Liver (tissue), 9 donors: ENCODE data around the gene NEB. TPM values are rescaled to one million over a fixed set of nuclear protein-coding genes. Genes with fewer than 3 reads are reported as not detected.
A peak's percentile ranks its signal among the peaks of the same experiment; 100 is the strongest.

ENCODE experiments used
- DNase-seq: peaks from one replicate; pipeline ENCODE4 v3.0.0-alpha.2; 2017; ENCODE audit warnings: low spot score
- H3K27ac ChIP-seq, 2 donors: one replicate each; pipeline ENCODE4 v1.7.0; 2013; ENCODE audit warnings: inconsistent platforms in 2 of 2, low read length in 2 of 2, control low read depth in 1 of 2, low read depth in 1 of 2, mild to moderate bottlenecking in 1 of 2
- H3K27me3 ChIP-seq, 4 donors: one replicate each; pipeline versions ENCODE4 v1.6.1 to v1.7.0; 2013; ENCODE audit warnings: low read length in 3 of 4, inconsistent platforms in 1 of 4, mild to moderate bottlenecking in 1 of 4, moderate library complexity in 1 of 4; ENCODE audit not compliant: control insufficient read depth in 4 of 4, insufficient read depth in 4 of 4
- H3K36me3 ChIP-seq, 4 donors: one replicate each; pipeline versions ENCODE4 v1.6.1 to v1.7.0; 2013; ENCODE audit warnings: low read length in 3 of 4, mild to moderate bottlenecking in 3 of 4, low read depth in 1 of 4, moderate library complexity in 1 of 4; ENCODE audit not compliant: control insufficient read depth in 4 of 4, insufficient read depth in 3 of 4
- H3K4me1 ChIP-seq, 4 donors: one replicate each; pipeline versions ENCODE4 v1.6.1 to v1.7.0; 2013; ENCODE audit warnings: low read length in 3 of 4, mild to moderate bottlenecking in 3 of 4, moderate library complexity in 1 of 4; ENCODE audit not compliant: control insufficient read depth in 4 of 4, insufficient read depth in 4 of 4
- H3K4me3 ChIP-seq, 3 donors: one replicate each; pipeline versions ENCODE4 v1.6.1 to v1.7.0; 2013; ENCODE audit warnings: low read length in 3 of 3, control low read depth in 1 of 3, low read depth in 1 of 3, mild to moderate bottlenecking in 1 of 3
- H3K9ac ChIP-seq, 2 donors: one replicate each; pipeline ENCODE4 v1.7.0; 2013; ENCODE audit warnings: low read length in 2 of 2, mild to moderate bottlenecking in 2 of 2, moderate library complexity in 2 of 2, control low read depth in 1 of 2, low read depth in 1 of 2
- H3K9me3 ChIP-seq, 4 donors: one replicate each; pipeline versions ENCODE4 v1.6.1 to v1.7.0; 2013; ENCODE audit warnings: low read length in 3 of 4; ENCODE audit not compliant: control insufficient read depth in 4 of 4
- ATF3 ChIP-seq: IDR thresholded peaks from 2 replicates; pipeline ENCODE4 v1.6.1; 2016; ENCODE audit warnings: antibody characterized with exemption
- EGR1 ChIP-seq, 2 donors: IDR thresholded peaks; 2 replicates each; pipeline ENCODE4 v1.6.1; 2016 to 2018; ENCODE audit warnings: antibody characterized with exemption in 2 of 2, low read depth in 2 of 2
- FOXA1 ChIP-seq: IDR thresholded peaks from 2 replicates; pipeline ENCODE4 v1.6.1; 2016; ENCODE audit warnings: antibody characterized with exemption
- FOXA2 ChIP-seq: IDR thresholded peaks from 2 replicates; pipeline ENCODE4 v1.6.1; 2016; ENCODE audit warnings: antibody characterized with exemption
- HNF4A ChIP-seq, 2 donors: conservative IDR thresholded peaks; 2 replicates each; pipeline ENCODE4 v1.6.1; 2016; ENCODE audit warnings: antibody characterized with exemption in 2 of 2, mild to moderate bottlenecking in 2 of 2
- HNF4G ChIP-seq: IDR thresholded peaks from 2 replicates; pipeline ENCODE4 v1.6.1; 2016; ENCODE audit warnings: antibody characterized with exemption
- JUND ChIP-seq, 2 donors: IDR thresholded peaks; 2 replicates each; pipeline ENCODE4 v1.6.1; 2016; ENCODE audit warnings: antibody characterized with exemption in 2 of 2
- NR2F2 ChIP-seq: IDR thresholded peaks from 2 replicates; pipeline ENCODE4 v1.6.1; 2016; ENCODE audit warnings: antibody characterized with exemption
- RAD21 ChIP-seq, 2 donors: IDR thresholded peaks; 2 replicates each; pipeline ENCODE4 v1.6.1; 2016; ENCODE audit warnings: antibody characterized with exemption in 2 of 2, mild to moderate bottlenecking in 2 of 2
- RXRA ChIP-seq, 2 donors: IDR thresholded peaks; 2 replicates each; pipeline ENCODE4 v1.6.1; 2017 to 2018; ENCODE audit warnings: antibody characterized with exemption in 2 of 2, mild to moderate bottlenecking in 1 of 2
- SP1 ChIP-seq: IDR thresholded peaks from 2 replicates; pipeline ENCODE4 v1.6.1; 2018; ENCODE audit warnings: antibody characterized with exemption, mild to moderate bottlenecking
- TAF1 ChIP-seq: conservative IDR thresholded peaks from 2 replicates; pipeline ENCODE4 v1.6.1; 2016; ENCODE audit warnings: antibody characterized with exemption, mild to moderate bottlenecking
- YY1 ChIP-seq: IDR thresholded peaks from 2 replicates; pipeline ENCODE4 v1.6.1; 2016; ENCODE audit warnings: antibody characterized with exemption, mild to moderate bottlenecking
- ZBTB33 ChIP-seq: IDR thresholded peaks from 2 replicates; pipeline ENCODE4 v1.6.1; 2016; ENCODE audit warnings: antibody characterized with exemption
- WGBS: extraction: QIAGEN DNeasy Blood & Tissue Kit; methylation state at CpG from one replicate; pipeline ENCODE4 v1.1.7; 2013; 5-methylcytosine and 5-hydroxymethylcytosine counted together
- polyA plus RNA-seq, 2 donors: library from polyadenylated mRNA; stranded (reverse) in 1 of 2; unstranded in 1 of 2; fragments of 200-250 nt in 1 of 2; fragments of >200 nt in 1 of 2; fragmentation: Nextera tagmentation in 1 of 2; extraction: Ambion mirVana in 1 of 2; gene quantifications; one replicate each; pipeline versions ENCODE4 v1.2.1 to v1.2.3, GENCODE V29; 2013 to 2015
- total RNA-seq, 2 donors: library from RNA; depleted of rRNA; stranded (reverse); fragments of >200 nt; gene quantifications; one replicate each; pipeline ENCODE4 v1.2.3, GENCODE V29; 2014
- TF ChIP-seq, protein P1 (sequence below): fragments of 150-350 bp; IDR thresholded peaks from 2 replicates; pipeline ENCODE4 v1.5.1; 2017; ENCODE audit warnings: improper control_type of control experiment, low read depth, low read length; ENCODE audit not compliant: missing input control
- TF ChIP-seq, protein P2 (sequence below): IDR thresholded peaks from 2 replicates; pipeline ENCODE4 v1.6.1; 2016; ENCODE audit warnings: antibody characterized with exemption, mild to moderate bottlenecking
- TF ChIP-seq, protein P3 (sequence below): IDR thresholded peaks from 2 replicates; pipeline ENCODE4 v1.6.1; 2016; ENCODE audit warnings: antibody characterized with exemption
- donor health status: healthy.
- donor health status: healthy.
- donor health status: healthy.
- donor health status: healthy.
- donor health status: healthy.

The NEB gene
- total and polyA plus RNA-seq, 4 donors: 0.28 to 6.4 (median 2.7) TPM

GRCh38 chr2:151570191-151570590, 164.1 kb downstream of the NEB start:
- Histone ChIP-seq H3K27me3 (no peaks in the 10 kb centered on the region), H3K9ac (no peak overlapping the region), H3K4me1 (peaks cover 0 to 2% (median 0%) of the 10 kb centered on the region in 4 donors), H3K36me3 (no peaks in the 10 kb centered on the region), H3K4me3 (no peak overlapping the region), H3K9me3 (no peaks in the 10 kb centered on the region), H3K27ac (no peak overlapping the region)
- TF ChIP-seq FOXA1: no peak
- DNase-seq: no peak
- WGBS: 95% methylated on average over 8 of the region's 8 CpGs

- H3K27ac ChIP-seq: no peak overlapping the region
- H3K9ac ChIP-seq: no peak overlapping the region
- no peaks in the 10 kb centered on the region for H3K27me3 ChIP-seq
- no peaks in the 10 kb centered on the region for H3K9me3 ChIP-seq
- H3K4me1 ChIP-seq: peaks cover 0 to 2% (median 0%) of the 10 kb centered on the region in 4 donors
- H3K4me3 ChIP-seq: no peak overlapping the region
- no peaks in the 10 kb centered on the region for H3K36me3 ChIP-seq
- no peak for DNase-seq
- TF ChIP-seq YY1: no peak
- TF ChIP-seq RXRA (IDR thresholded peaks at IDR 0.05): peak in 1 of 2 donors; percentile 22
- 48% methylated on average over 8 of the region's 8 CpGs for WGBS
Measured at GRCh38 chr2:151569167-151569566, 165.1 kb downstream of the NEB start.

GRCh38 chr2:151568501-151568900, 165.8 kb downstream of the NEB start:
- Histone ChIP-seq H3K36me3 (no peaks in the 10 kb centered on the region), H3K9ac (no peak overlapping the region), H3K4me3 (no peak overlapping the region), H3K27ac (no peak overlapping the region), H3K4me1 (peaks cover 0 to 2% (median 0%) of the 10 kb centered on the region in 4 donors), H3K27me3 (no peaks in the 10 kb centered on the region), H3K9me3 (no peaks in the 10 kb centered on the region)
- no peak for DNase-seq
- WGBS: 92% methylated on average over 7 of the region's 7 CpGs
- TF ChIP-seq HNF4A (conservative IDR thresholded peaks at IDR 0.05) (no peak), EGR1 (IDR thresholded peaks at IDR 0.05; ENCODE audit: low read depth in 2 of 2) (no peak), ATF3 (no peak), HNF4G (no peak), RXRA (IDR thresholded peaks at IDR 0.05) (no peak), SP1 (no peak), JUND (IDR thresholded peaks at IDR 0.05) (no peak), RAD21 (IDR thresholded peaks at IDR 0.05) (no peak), FOXA2 (no peak), FOXA1 (no peak), ZBTB33 (no peak), YY1 (no peak), TAF1 (no peak), NR2F2 (no peak)
- TF ChIP-seq, protein P1, sequence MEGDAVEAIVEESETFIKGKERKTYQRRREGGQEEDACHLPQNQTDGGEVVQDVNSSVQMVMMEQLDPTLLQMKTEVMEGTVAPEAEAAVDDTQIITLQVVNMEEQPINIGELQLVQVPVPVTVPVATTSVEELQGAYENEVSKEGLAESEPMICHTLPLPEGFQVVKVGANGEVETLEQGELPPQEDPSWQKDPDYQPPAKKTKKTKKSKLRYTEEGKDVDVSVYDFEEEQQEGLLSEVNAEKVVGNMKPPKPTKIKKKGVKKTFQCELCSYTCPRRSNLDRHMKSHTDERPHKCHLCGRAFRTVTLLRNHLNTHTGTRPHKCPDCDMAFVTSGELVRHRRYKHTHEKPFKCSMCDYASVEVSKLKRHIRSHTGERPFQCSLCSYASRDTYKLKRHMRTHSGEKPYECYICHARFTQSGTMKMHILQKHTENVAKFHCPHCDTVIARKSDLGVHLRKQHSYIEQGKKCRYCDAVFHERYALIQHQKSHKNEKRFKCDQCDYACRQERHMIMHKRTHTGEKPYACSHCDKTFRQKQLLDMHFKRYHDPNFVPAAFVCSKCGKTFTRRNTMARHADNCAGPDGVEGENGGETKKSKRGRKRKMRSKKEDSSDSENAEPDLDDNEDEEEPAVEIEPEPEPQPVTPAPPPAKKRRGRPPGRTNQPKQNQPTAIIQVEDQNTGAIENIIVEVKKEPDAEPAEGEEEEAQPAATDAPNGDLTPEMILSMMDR: no peak
- TF ChIP-seq, protein P2, sequence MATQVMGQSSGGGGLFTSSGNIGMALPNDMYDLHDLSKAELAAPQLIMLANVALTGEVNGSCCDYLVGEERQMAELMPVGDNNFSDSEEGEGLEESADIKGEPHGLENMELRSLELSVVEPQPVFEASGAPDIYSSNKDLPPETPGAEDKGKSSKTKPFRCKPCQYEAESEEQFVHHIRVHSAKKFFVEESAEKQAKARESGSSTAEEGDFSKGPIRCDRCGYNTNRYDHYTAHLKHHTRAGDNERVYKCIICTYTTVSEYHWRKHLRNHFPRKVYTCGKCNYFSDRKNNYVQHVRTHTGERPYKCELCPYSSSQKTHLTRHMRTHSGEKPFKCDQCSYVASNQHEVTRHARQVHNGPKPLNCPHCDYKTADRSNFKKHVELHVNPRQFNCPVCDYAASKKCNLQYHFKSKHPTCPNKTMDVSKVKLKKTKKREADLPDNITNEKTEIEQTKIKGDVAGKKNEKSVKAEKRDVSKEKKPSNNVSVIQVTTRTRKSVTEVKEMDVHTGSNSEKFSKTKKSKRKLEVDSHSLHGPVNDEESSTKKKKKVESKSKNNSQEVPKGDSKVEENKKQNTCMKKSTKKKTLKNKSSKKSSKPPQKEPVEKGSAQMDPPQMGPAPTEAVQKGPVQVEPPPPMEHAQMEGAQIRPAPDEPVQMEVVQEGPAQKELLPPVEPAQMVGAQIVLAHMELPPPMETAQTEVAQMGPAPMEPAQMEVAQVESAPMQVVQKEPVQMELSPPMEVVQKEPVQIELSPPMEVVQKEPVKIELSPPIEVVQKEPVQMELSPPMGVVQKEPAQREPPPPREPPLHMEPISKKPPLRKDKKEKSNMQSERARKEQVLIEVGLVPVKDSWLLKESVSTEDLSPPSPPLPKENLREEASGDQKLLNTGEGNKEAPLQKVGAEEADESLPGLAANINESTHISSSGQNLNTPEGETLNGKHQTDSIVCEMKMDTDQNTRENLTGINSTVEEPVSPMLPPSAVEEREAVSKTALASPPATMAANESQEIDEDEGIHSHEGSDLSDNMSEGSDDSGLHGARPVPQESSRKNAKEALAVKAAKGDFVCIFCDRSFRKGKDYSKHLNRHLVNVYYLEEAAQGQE: no peak
- TF ChIP-seq, protein P3, sequence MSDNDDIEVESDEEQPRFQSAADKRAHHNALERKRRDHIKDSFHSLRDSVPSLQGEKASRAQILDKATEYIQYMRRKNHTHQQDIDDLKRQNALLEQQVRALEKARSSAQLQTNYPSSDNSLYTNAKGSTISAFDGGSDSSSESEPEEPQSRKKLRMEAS: no peak
